H9 (cell line): ENCODE measurements around the gene PACS1. TPM values are rescaled to one million over a fixed set of nuclear protein-coding genes. Genes with fewer than 3 reads are reported as not detected.

Experiments used
- DNase-seq: peaks from one replicate; pipeline ENCODE4 v3.0.0-alpha.2; 2017
- H2AFZ ChIP-seq: one replicate; pipeline ENCODE4 v1.6.1; 2013; ENCODE audit warnings: mild to moderate bottlenecking, low read length, control low read depth, moderate library complexity
- H2AK5ac ChIP-seq: 2 replicates; pipeline ENCODE4 v1.6.1; 2013; ENCODE audit warnings: low read length, control low read depth, mixed read lengths; ENCODE audit not compliant: insufficient read length
- H2BK120ac ChIP-seq: one replicate; pipeline ENCODE4 v1.6.1; 2013; ENCODE audit warnings: low read depth, mild to moderate bottlenecking, low read length, control low read depth, inconsistent platforms; ENCODE audit not compliant: poor library complexity, severe bottlenecking
- H2BK12ac ChIP-seq: 2 replicates; pipeline ENCODE4 v1.6.1; 2013; ENCODE audit warnings: low read length, control low read depth, mixed read lengths, low read depth; ENCODE audit not compliant: insufficient read length
- H2BK15ac ChIP-seq: 2 replicates; pipeline ENCODE4 v1.6.1; 2013; ENCODE audit warnings: low read depth, low read length, control low read depth
- H2BK20ac ChIP-seq: one replicate; pipeline ENCODE4 v1.6.1; 2013; ENCODE audit warnings: low read depth, mild to moderate bottlenecking, low read length, control low read depth, inconsistent platforms; ENCODE audit not compliant: poor library complexity, severe bottlenecking
- H2BK5ac ChIP-seq: 2 replicates; pipeline ENCODE4 v1.6.1; 2013; ENCODE audit warnings: low read length, control low read depth, mixed read lengths; ENCODE audit not compliant: insufficient read length
- H3K14ac ChIP-seq: 2 replicates; pipeline ENCODE4 v1.6.1; 2013; ENCODE audit warnings: low read length, control low read depth; ENCODE audit not compliant: insufficient read depth
- H3K18ac ChIP-seq: 2 replicates; pipeline ENCODE4 v1.6.1; 2013; ENCODE audit warnings: low read depth, mild to moderate bottlenecking, mixed read lengths, low read length, control low read depth; ENCODE audit not compliant: insufficient read length
- H3K23ac ChIP-seq: 2 replicates; pipeline ENCODE4 v1.6.1; 2013; ENCODE audit warnings: low read length, control low read depth, mixed read lengths, low read depth; ENCODE audit not compliant: insufficient read length
- H3K23me2 ChIP-seq: 2 replicates; pipeline ENCODE4 v1.6.1; 2013; ENCODE audit warnings: low read depth, mild to moderate bottlenecking, mixed read lengths, low read length, control low read depth; ENCODE audit not compliant: insufficient read length, poor library complexity, severe bottlenecking
- H3K27ac ChIP-seq: 2 replicates; pipeline ENCODE4 v1.5.1; 2013; ENCODE audit warnings: low read length, control low read depth, mixed read lengths, low read depth; ENCODE audit not compliant: insufficient read length
- H3K27me3 ChIP-seq: 2 replicates; pipeline ENCODE4 v1.6.1; 2013; ENCODE audit warnings: low read length, control low read depth, inconsistent platforms; ENCODE audit not compliant: insufficient read depth
- H3K4ac ChIP-seq: 2 replicates; pipeline ENCODE4 v1.6.1; 2013; ENCODE audit warnings: low read depth, mild to moderate bottlenecking, control low read depth, inconsistent platforms, low read length, moderate library complexity
- H3K4me1 ChIP-seq: 2 replicates; pipeline ENCODE4 v1.6.1; 2013; ENCODE audit warnings: low read length, control low read depth, inconsistent platforms; ENCODE audit not compliant: insufficient read depth
- H3K4me2 ChIP-seq: 2 replicates; pipeline ENCODE4 v1.6.1; 2013; ENCODE audit warnings: low read length, control low read depth, mixed read lengths; ENCODE audit not compliant: insufficient read length, insufficient read depth
- H3K56ac ChIP-seq: 2 replicates; pipeline ENCODE4 v1.6.1; 2013; ENCODE audit warnings: low read depth, mild to moderate bottlenecking, mixed read lengths, low read length, control low read depth; ENCODE audit not compliant: insufficient read length
- H3K79me1 ChIP-seq: 2 replicates; pipeline ENCODE4 v1.6.1; 2013; ENCODE audit warnings: low read depth, mild to moderate bottlenecking, moderate library complexity, low read length, control low read depth, inconsistent platforms; ENCODE audit not compliant: insufficient read depth, poor library complexity, severe bottlenecking
- H3K79me2 ChIP-seq: 2 replicates; pipeline ENCODE4 v1.6.1; 2013; ENCODE audit warnings: low read length, control low read depth, inconsistent platforms; ENCODE audit not compliant: insufficient read depth
- H3K9ac ChIP-seq: 2 replicates; pipeline ENCODE4 v1.6.1; 2013; ENCODE audit warnings: low read length, control low read depth, mixed read lengths; ENCODE audit not compliant: insufficient read length; ENCODE audit errors: extremely low read depth
- H3K9me3 ChIP-seq: one replicate; pipeline ENCODE4 v1.6.1; 2013; ENCODE audit warnings: low read depth, low read length, inconsistent platforms; ENCODE audit not compliant: control insufficient read depth
- H3T11ph ChIP-seq: one replicate; pipeline ENCODE4 v1.6.1; 2013; ENCODE audit warnings: mild to moderate bottlenecking, low read length, control low read depth, inconsistent platforms
- H4K20me1 ChIP-seq: one replicate; pipeline ENCODE4 v1.6.1; 2013; ENCODE audit not compliant: control insufficient read depth, insufficient read length, insufficient read depth
- H4K5ac ChIP-seq: 2 replicates; pipeline ENCODE4 v1.6.1; 2013; ENCODE audit warnings: low read depth, mild to moderate bottlenecking, mixed read lengths, low read length, control low read depth; ENCODE audit not compliant: insufficient read length
- H4K8ac ChIP-seq: replicated peaks from 2 replicates; pipeline ENCODE4 v1.6.1; 2013; ENCODE audit warnings: low read length, control low read depth, mixed read lengths, low read depth; ENCODE audit not compliant: insufficient read length
- H4K91ac ChIP-seq: 2 replicates; pipeline ENCODE4 v1.6.1; 2013; ENCODE audit warnings: low read depth, mild to moderate bottlenecking, moderate library complexity, mixed read lengths, low read length, control low read depth; ENCODE audit not compliant: insufficient read length
- H3K27ac Mint-ChIP-seq, 3 experiments: 2 replicates in 2 of 3; 3 replicates in 1 of 3; pipeline ENCODE4 v1.8.0; 2020 to 2021; ENCODE audit warnings: mixed read lengths in 3 of 3, mild to moderate bottlenecking in 1 of 3, moderate library complexity in 1 of 3
- H3K27me3 Mint-ChIP-seq: 2 replicates; pipeline ENCODE4 v1.8.0; 2021; ENCODE audit warnings: low read depth, mild to moderate bottlenecking, moderate library complexity, mixed read lengths
- H3K36me3 Mint-ChIP-seq, 3 experiments: 2 replicates in 2 of 3; 3 replicates in 1 of 3; pipeline ENCODE4 v1.8.0; 2020 to 2021; ENCODE audit warnings: low read depth in 3 of 3, mixed read lengths in 3 of 3; ENCODE audit not compliant: insufficient read depth in 1 of 3
- H3K4me1 Mint-ChIP-seq, 2 experiments: 2 replicates each; pipeline ENCODE4 v1.8.0; 2020; ENCODE audit warnings: mixed read lengths in 2 of 2
- H3K4me3 Mint-ChIP-seq, 2 experiments: 2 replicates in 1 of 2; 3 replicates in 1 of 2; pipeline ENCODE4 v1.8.0; 2020 to 2021; ENCODE audit warnings: mild to moderate bottlenecking in 2 of 2, mixed read lengths in 2 of 2, moderate library complexity in 1 of 2
- H3K9me3 Mint-ChIP-seq, 2 experiments: 2 replicates in 1 of 2; 3 replicates in 1 of 2; pipeline ENCODE4 v1.8.0; 2020; ENCODE audit warnings: mild to moderate bottlenecking in 2 of 2, mixed read lengths in 2 of 2, moderate library complexity in 1 of 2
- CTCF ChIP-seq: fragments of 200-600 bp; sonication (generic); conservative IDR thresholded peaks from 3 replicates; pipeline ENCODE4 v1.8.0; 2021; ENCODE audit warnings: antibody characterized with exemption, mild to moderate bottlenecking
- WGBS: extraction: QIAGEN DNeasy Blood & Tissue Kit; methylation state at CpG from one replicate; pipeline ENCODE4 v1.1.7; 2013; ENCODE audit warnings: missing lambda C conversion rate, low lambda C conversion rate, mixed read lengths; ENCODE audit not compliant: insufficient read length; ENCODE audit errors: extremely low coverage; 5-methylcytosine and 5-hydroxymethylcytosine counted together
- total RNA-seq: library from RNA; stranded (reverse); gene quantifications from 2 replicates; pipeline ENCODE4 v1.2.1, GENCODE V29; 2021

Gene PACS1
- total RNA-seq, 1 experiment from 2014 or later, result 35.5 TPM

DNA sequence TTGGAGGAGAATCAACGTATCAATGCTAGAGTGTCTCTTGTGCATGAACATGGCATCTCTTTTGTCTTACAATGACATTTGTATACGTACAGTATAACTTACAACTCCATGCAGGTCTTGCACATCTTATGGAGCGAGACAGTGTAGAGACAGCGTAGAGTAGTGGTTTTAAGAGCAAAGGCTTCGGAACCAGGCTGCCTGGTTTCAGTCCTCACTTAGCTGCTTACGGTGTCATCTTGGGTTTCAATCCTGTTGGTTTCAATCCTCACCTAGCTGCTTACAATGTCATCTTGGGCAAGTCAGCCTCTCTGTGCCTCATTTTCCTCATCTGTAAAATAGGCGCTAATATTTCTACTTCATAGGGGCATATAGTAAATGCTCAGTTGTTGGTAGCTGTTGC is 98.2 kb downstream of the PACS1 start:
- Histone ChIP-seq H2BK15ac (peak overlapping the region; percentile 24; the same call in 1 of the 2 replicates), H4K8ac (no peak overlapping the region), H3K9me3 (no peaks in the 10 kb centered on the region), H3K4me1 (no peaks in the 10 kb centered on the region), H3K56ac (no peak overlapping the region), H4K91ac (no peak overlapping the region), H2BK5ac (no peak overlapping the region), H2BK20ac (no peak overlapping the region), H3K27ac (no peak overlapping the region), H2BK120ac (no peak overlapping the region), H4K5ac (peak overlapping the region; percentile 72), H4K20me1 (no peaks in the 10 kb centered on the region), H3K18ac (no peak overlapping the region), H3K23me2 (no peaks in the 10 kb centered on the region), H2AFZ (no peak overlapping the region), H3K79me2 (no peaks in the 10 kb centered on the region), H3K79me1 (no peaks in the 10 kb centered on the region), H3K4me2 (no peak overlapping the region), H2BK12ac (no peak overlapping the region), H3K14ac (no peak overlapping the region), H3K27me3 (no peaks in the 10 kb centered on the region), H2AK5ac (no peak overlapping the region), H3K23ac (no peak overlapping the region), H3T11ph (no peak overlapping the region), H3K9ac (no peak overlapping the region), H3K4ac (no peak overlapping the region)
- WGBS, result no CpG with 5 or more reads among the region's 7 CpGs
- no peak overlapping the region for H3K4me3 Mint-ChIP-seq
- no peaks in the 10 kb centered on the region for H3K27me3 Mint-ChIP-seq
- no peaks in the 10 kb centered on the region for H3K36me3 Mint-ChIP-seq
- no peaks in the 10 kb centered on the region for H3K4me1 Mint-ChIP-seq
- H3K9me3 Mint-ChIP-seq, result no peaks in the 10 kb centered on the region
- no peak overlapping the region for H3K27ac Mint-ChIP-seq
- no peak for DNase-seq
- TF ChIP-seq CTCF, result no peak
